GM18909 (cell line): Measurements from ENCODE around the gene FAM3C.
A peak's percentile ranks its signal among the peaks of the same experiment; 100 is the strongest.
"Not testable (repeated sequence)": the region's sequence is repeated elsewhere in the genome, so short reads cannot be mapped to it uniquely, and the experiment has no call there.

Experiments
- ATAC-seq: cut with Tn5 transposase; IDR thresholded peaks from one replicate; pipeline ENCODE4 v1.9.1; 2021; ENCODE audit warnings: mild to moderate bottlenecking; ENCODE audit not compliant: unreplicated experiment, poor library complexity

Gene FAM3C

GRCh38 chr7:121395961-121396757, at the start of gene FAM3C:
Gene FAM3C, minus strand, starts transcription at chr7:121396308. Its CDS starts 13,339 bp downstream, at chr7:121382969.
- peak; percentile 89 for ATAC-seq

- no peak for ATAC-seq
These were observed 46.7 kb upstream of the FAM3C start for GRCh38 chr7:121442845-121443244.

- ATAC-seq = no peak
These were observed 44.9 kb upstream of the FAM3C start for GRCh38 chr7:121440857-121441503.

GRCh38 chr7:121438043-121438955, 42.2 kb upstream of the FAM3C start:
- peak; percentile 40 for ATAC-seq

GRCh38 chr7:121437470-121437869, 41.4 kb upstream of the FAM3C start:
- no peak for ATAC-seq

GRCh38 chr7:121436688-121437087, 40.6 kb upstream of the FAM3C start:
- no peak for ATAC-seq

- no peak for ATAC-seq
These were observed 40.0 kb upstream of the FAM3C start for GRCh38 chr7:121436136-121436535.

- peak; percentile 68 for ATAC-seq
These were observed 37.7 kb upstream of the FAM3C start for GRCh38 chr7:121433775-121434174.

GRCh38 chr7:121432486-121432885, 36.4 kb upstream of the FAM3C start:
- peak; percentile 62 for ATAC-seq

- no peak for ATAC-seq
These were observed 35.9 kb upstream of the FAM3C start for GRCh38 chr7:121431996-121432395.

- ATAC-seq = no peak
These were observed 35.4 kb upstream of the FAM3C start for GRCh38 chr7:121431389-121431995.

- ATAC-seq = no peak
These were observed 34.5 kb upstream of the FAM3C start for GRCh38 chr7:121430558-121430957.

GRCh38 chr7:121429798-121430197, 33.7 kb upstream of the FAM3C start:
- ATAC-seq = no peak

- no peak for ATAC-seq
These were observed 32.9 kb upstream of the FAM3C start for GRCh38 chr7:121428855-121429489.

GRCh38 chr7:121421743-121422142, 25.6 kb upstream of the FAM3C start:
- ATAC-seq = not testable (repeated sequence)

- ATAC-seq = no peak
These were observed 24.9 kb upstream of the FAM3C start for GRCh38 chr7:121420976-121421375.

- no peak for ATAC-seq
These were observed 23.4 kb upstream of the FAM3C start for GRCh38 chr7:121419201-121420148.

- no peak for ATAC-seq
These were observed 20.4 kb upstream of the FAM3C start for GRCh38 chr7:121416533-121416932.

- no peak for ATAC-seq
These were observed 18.3 kb upstream of the FAM3C start for GRCh38 chr7:121414436-121414835.
